ENCODE results near the gene CAPN12.
"Not testable (repeated sequence)": the region's sequence is repeated elsewhere in the genome, so short reads cannot be mapped to it uniquely, and the experiment has no call there.

CAPN12 gene

GRCh38 chr19:38780443-38780842 is 36.2 kb upstream of the CAPN12 start:
- no peak overlapping the region for H3K4me3 Mint-ChIP-seq
- peaks cover 23% of the 10 kb centered on the region for H3K27me3 Mint-ChIP-seq (ENCODE audit: low read depth)
- H3K27ac Mint-ChIP-seq, result no peak overlapping the region
- H3K36me3 Mint-ChIP-seq (ENCODE audit: low read depth), result no peaks in the 10 kb centered on the region
- no peaks in the 10 kb centered on the region for H3K9me3 Mint-ChIP-seq
- no peaks in the 10 kb centered on the region for H3K4me1 Mint-ChIP-seq (ENCODE audit: low read depth)

GRCh38 chr19:38778733-38779132 is 34.5 kb upstream of the CAPN12 start:
- Mint-ChIP-seq H3K4me3 (no peak overlapping the region), H3K9me3 (no peaks in the 10 kb centered on the region), H3K36me3 (ENCODE audit: low read depth) (no peaks in the 10 kb centered on the region), H3K27ac (no peak overlapping the region), H3K27me3 (ENCODE audit: low read depth) (peaks cover 23% of the 10 kb centered on the region), H3K4me1 (ENCODE audit: low read depth) (no peaks in the 10 kb centered on the region)

- H3K4me3 Mint-ChIP-seq, result no peak overlapping the region
- peaks cover 2% of the 10 kb centered on the region for H3K4me1 Mint-ChIP-seq (ENCODE audit: low read depth)
- H3K9me3 Mint-ChIP-seq, result no peaks in the 10 kb centered on the region
- no peak overlapping the region for H3K27ac Mint-ChIP-seq
- H3K36me3 Mint-ChIP-seq (ENCODE audit: low read depth), result no peaks in the 10 kb centered on the region
- H3K27me3 Mint-ChIP-seq (ENCODE audit: low read depth), result peaks cover 2% of the 10 kb centered on the region
Observed at GRCh38 chr19:38774181-38774950, 30.1 kb upstream of the CAPN12 start.

GRCh38 chr19:38773469-38774177 is 29.3 kb upstream of the CAPN12 start, which contains the start of gene LGALS7:
Gene LGALS7, minus strand, starts transcription at chr19:38773517. Its CDS starts 25 bp downstream, at chr19:38773492.
- Mint-ChIP-seq H3K4me3 (no peak within 1 kb of the TSS), H3K27ac (no peak within 1 kb of the TSS), H3K9me3 (no peaks in the 10 kb centered on the region), H3K27me3 (ENCODE audit: low read depth) (no peaks in the 10 kb centered on the region), H3K36me3 (ENCODE audit: low read depth) (no peaks in the 10 kb centered on the region), H3K4me1 (ENCODE audit: low read depth) (peaks cover 5% of the 10 kb centered on the region)

GRCh38 chr19:38771569-38771968 is 27.3 kb upstream of the CAPN12 start:
- not testable (repeated sequence) for H3K27me3 Mint-ChIP-seq (ENCODE audit: low read depth); H3K4me3 Mint-ChIP-seq; H3K4me1 Mint-ChIP-seq (ENCODE audit: low read depth); H3K9me3 Mint-ChIP-seq; H3K36me3 Mint-ChIP-seq (ENCODE audit: low read depth); H3K27ac Mint-ChIP-seq

GRCh38 chr19:38770949-38771275 is 26.6 kb upstream of the CAPN12 start:
- not testable (repeated sequence) for H3K36me3 Mint-ChIP-seq (ENCODE audit: low read depth)

GRCh38 chr19:38770228-38770948 is 26.1 kb upstream of the CAPN12 start:
- H3K4me1 Mint-ChIP-seq (ENCODE audit: low read depth); H3K4me3 Mint-ChIP-seq; H3K27me3 Mint-ChIP-seq (ENCODE audit: low read depth); H3K9me3 Mint-ChIP-seq; H3K27ac Mint-ChIP-seq; H3K36me3 Mint-ChIP-seq (ENCODE audit: low read depth): not testable (repeated sequence)

More at GRCh38 chr19:38770949-38771275, 26.6 kb upstream of the CAPN12 start:
- H3K27ac Mint-ChIP-seq; H3K9me3 Mint-ChIP-seq; H3K4me1 Mint-ChIP-seq (ENCODE audit: low read depth); H3K27me3 Mint-ChIP-seq (ENCODE audit: low read depth); H3K4me3 Mint-ChIP-seq: not testable (repeated sequence)

- no peak overlapping the region for H3K27ac Mint-ChIP-seq
- H3K36me3 Mint-ChIP-seq (ENCODE audit: low read depth), result no peaks in the 10 kb centered on the region
- peaks cover 5% of the 10 kb centered on the region for H3K4me1 Mint-ChIP-seq (ENCODE audit: low read depth)
- peak overlapping the region; percentile 41 for H3K4me3 Mint-ChIP-seq
- H3K9me3 Mint-ChIP-seq, result no peaks in the 10 kb centered on the region
- no peaks in the 10 kb centered on the region for H3K27me3 Mint-ChIP-seq (ENCODE audit: low read depth)
Observed at GRCh38 chr19:38769635-38770211, 25.4 kb upstream of the CAPN12 start.

GRCh38 chr19:38766276-38767047 is 22.2 kb upstream of the CAPN12 start:
- no peak overlapping the region for H3K4me3 Mint-ChIP-seq
- no peaks in the 10 kb centered on the region for H3K9me3 Mint-ChIP-seq
- no peak overlapping the region for H3K27ac Mint-ChIP-seq
- H3K27me3 Mint-ChIP-seq (ENCODE audit: low read depth), result no peaks in the 10 kb centered on the region
- H3K4me1 Mint-ChIP-seq (ENCODE audit: low read depth), result peaks cover 5% of the 10 kb centered on the region
- H3K36me3 Mint-ChIP-seq (ENCODE audit: low read depth), result no peaks in the 10 kb centered on the region

- Mint-ChIP-seq H3K27ac (no peak overlapping the region), H3K4me3 (no peak overlapping the region), H3K4me1 (ENCODE audit: low read depth) (peaks cover 5% of the 10 kb centered on the region), H3K9me3 (no peaks in the 10 kb centered on the region), H3K36me3 (ENCODE audit: low read depth) (no peaks in the 10 kb centered on the region), H3K27me3 (ENCODE audit: low read depth) (no peaks in the 10 kb centered on the region)
Observed at GRCh38 chr19:38765214-38765613, 20.9 kb upstream of the CAPN12 start.

GRCh38 chr19:38763795-38764220 is 19.5 kb upstream of the CAPN12 start:
- Mint-ChIP-seq H3K9me3 (no peaks in the 10 kb centered on the region), H3K27ac (no peak overlapping the region), H3K4me3 (no peak overlapping the region), H3K27me3 (ENCODE audit: low read depth) (no peaks in the 10 kb centered on the region), H3K4me1 (ENCODE audit: low read depth) (no peaks in the 10 kb centered on the region), H3K36me3 (ENCODE audit: low read depth) (no peaks in the 10 kb centered on the region)

- not testable (repeated sequence) for H3K36me3 Mint-ChIP-seq (ENCODE audit: low read depth); H3K4me1 Mint-ChIP-seq (ENCODE audit: low read depth); H3K9me3 Mint-ChIP-seq; H3K4me3 Mint-ChIP-seq; H3K27ac Mint-ChIP-seq; H3K27me3 Mint-ChIP-seq (ENCODE audit: low read depth)
Observed at GRCh38 chr19:38761884-38762389, 17.7 kb upstream of the CAPN12 start.

GRCh38 chr19:38760805-38761517 is 16.7 kb upstream of the CAPN12 start:
- H3K4me3 Mint-ChIP-seq; H3K9me3 Mint-ChIP-seq; H3K4me1 Mint-ChIP-seq (ENCODE audit: low read depth); H3K27ac Mint-ChIP-seq; H3K36me3 Mint-ChIP-seq (ENCODE audit: low read depth); H3K27me3 Mint-ChIP-seq (ENCODE audit: low read depth): not testable (repeated sequence)

Measured in T-helper 1 cell treated with Interleukin-12 subunit alpha and Interleukin-12 subunit beta and Interleukin-4 antibody, amounts not matched to agents 30 μg/mL and 1 μg/mL, for 36 hours (primary cell).